Aorta (tissue), 5 donors: ENCODE data around the gene AKAP4. TPM values are rescaled to one million over a fixed set of nuclear protein-coding genes. Genes with fewer than 3 reads are reported as not detected.

ENCODE experiments used
- ATAC-seq: fragments of 200-7000 bp; cut with Tn5 transposase; one replicate; pipeline ENCODE4 v1.9.1; 2022; ENCODE audit warnings: moderate library complexity; ENCODE audit not compliant: low FRiP score
- DNase-seq, 2 donors: peaks; one replicate each; pipeline ENCODE4 v3.0.0-alpha.2; 2020
- H3K27ac ChIP-seq, 2 donors: one replicate each; pipeline ENCODE4 v1.5.1; 2013; ENCODE audit warnings: low read length in 2 of 2, mild to moderate bottlenecking in 2 of 2, moderate library complexity in 2 of 2, control low read depth in 1 of 2, inconsistent platforms in 1 of 2, low read depth in 1 of 2
- H3K27me3 ChIP-seq, 2 donors: one replicate each; pipeline ENCODE4 v1.6.1; 2013; ENCODE audit warnings: control low read depth in 1 of 2, low read length in 1 of 2, mild to moderate bottlenecking in 1 of 2, moderate library complexity in 1 of 2; ENCODE audit not compliant: insufficient read depth in 2 of 2, control insufficient read depth in 1 of 2
- H3K36me3 ChIP-seq, 2 donors: one replicate each; pipeline ENCODE4 v1.6.1; 2013; ENCODE audit warnings: control low read depth in 1 of 2, low read length in 1 of 2, mild to moderate bottlenecking in 1 of 2; ENCODE audit not compliant: insufficient read depth in 2 of 2, control insufficient read depth in 1 of 2
- H3K4me1 ChIP-seq, 2 donors: one replicate each; pipeline ENCODE4 v1.6.1; 2013; ENCODE audit warnings: low read length in 2 of 2, control low read depth in 1 of 2, mild to moderate bottlenecking in 1 of 2, moderate library complexity in 1 of 2; ENCODE audit not compliant: insufficient read depth in 2 of 2, control insufficient read depth in 1 of 2
- H3K4me3 ChIP-seq, 2 donors: one replicate each; pipeline ENCODE4 v1.5.1; 2013; ENCODE audit warnings: low read length in 2 of 2, control low read depth in 1 of 2, mild to moderate bottlenecking in 1 of 2
- H3K9me3 ChIP-seq: one replicate; pipeline ENCODE4 v1.6.1; 2013; ENCODE audit warnings: mild to moderate bottlenecking, low read length; ENCODE audit not compliant: control insufficient read depth
- WGBS, 2 donors: extraction: QIAGEN DNeasy Blood & Tissue Kit; methylation state at CpG; one replicate each; pipeline ENCODE4 v1.1.7; 2013; 5-methylcytosine and 5-hydroxymethylcytosine counted together
- intact Hi-C, 2 donors: fragments of 100-400 bp; cut with DNase I; formaldehyde crosslinking; loops; one replicate each; pipeline versions ENCODE4 v1.14.2 to v1.15.0; 2022
- long read RNA-seq, 2 donors: library from polyadenylated mRNA; unstranded; transcript quantifications; one replicate each; pipeline ENCODE4 v2.0.0, GENCODE V29; 2020 to 2021
- polyA plus RNA-seq, 2 donors: library from polyadenylated mRNA; stranded (reverse); fragments of 200-250 nt; gene quantifications; one replicate each; pipeline ENCODE4 v1.2.3, GENCODE V29; 2013
- total RNA-seq, 2 donors: library from RNA; stranded (reverse); fragmentation: NEBNext Ultra II Directional; extraction: Animal tissue kit (Norgen Biotek cat#: 25700); gene quantifications; one replicate each; pipeline ENCODE4 v1.2.1, GENCODE V29; 2021
- donor health status: healthy with polysubstance abuse.
- donor health status: Bipolar disorder and iron deficiency.
- donor health status: DM: no; HTN: no; CAD: no.
- donor health status: DM: no; HTN: no; CAD: no.
- donor health status: DM: yes; HTN: yes; CAD: no.

The AKAP4 gene, protein sequence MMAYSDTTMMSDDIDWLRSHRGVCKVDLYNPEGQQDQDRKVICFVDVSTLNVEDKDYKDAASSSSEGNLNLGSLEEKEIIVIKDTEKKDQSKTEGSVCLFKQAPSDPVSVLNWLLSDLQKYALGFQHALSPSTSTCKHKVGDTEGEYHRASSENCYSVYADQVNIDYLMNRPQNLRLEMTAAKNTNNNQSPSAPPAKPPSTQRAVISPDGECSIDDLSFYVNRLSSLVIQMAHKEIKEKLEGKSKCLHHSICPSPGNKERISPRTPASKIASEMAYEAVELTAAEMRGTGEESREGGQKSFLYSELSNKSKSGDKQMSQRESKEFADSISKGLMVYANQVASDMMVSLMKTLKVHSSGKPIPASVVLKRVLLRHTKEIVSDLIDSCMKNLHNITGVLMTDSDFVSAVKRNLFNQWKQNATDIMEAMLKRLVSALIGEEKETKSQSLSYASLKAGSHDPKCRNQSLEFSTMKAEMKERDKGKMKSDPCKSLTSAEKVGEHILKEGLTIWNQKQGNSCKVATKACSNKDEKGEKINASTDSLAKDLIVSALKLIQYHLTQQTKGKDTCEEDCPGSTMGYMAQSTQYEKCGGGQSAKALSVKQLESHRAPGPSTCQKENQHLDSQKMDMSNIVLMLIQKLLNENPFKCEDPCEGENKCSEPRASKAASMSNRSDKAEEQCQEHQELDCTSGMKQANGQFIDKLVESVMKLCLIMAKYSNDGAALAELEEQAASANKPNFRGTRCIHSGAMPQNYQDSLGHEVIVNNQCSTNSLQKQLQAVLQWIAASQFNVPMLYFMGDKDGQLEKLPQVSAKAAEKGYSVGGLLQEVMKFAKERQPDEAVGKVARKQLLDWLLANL
- not detected for total RNA-seq
- polyA plus RNA-seq, result not detected
- long read RNA-seq, donor 1, result 0 reads
- long read RNA-seq, donor 2, result 0 reads

DNA sequence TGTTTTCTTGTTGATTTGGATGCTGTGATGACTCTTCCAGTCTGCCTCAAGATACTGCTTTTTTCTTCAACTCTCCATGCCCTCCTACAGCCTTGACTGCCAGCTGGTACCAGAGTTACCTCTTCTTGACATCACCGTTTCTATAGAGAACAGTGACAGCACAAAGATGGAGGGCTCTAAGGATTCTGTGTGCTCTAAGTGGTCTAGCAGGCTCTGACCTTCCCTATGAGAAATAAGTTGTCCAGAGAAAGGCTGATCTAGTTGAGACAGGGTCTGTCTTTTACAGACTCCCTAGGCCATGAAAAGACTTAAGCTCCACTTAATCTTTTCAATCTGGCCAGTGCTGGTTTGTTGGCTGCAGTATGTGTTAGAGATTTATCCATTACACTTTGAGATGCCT lies at the start of gene AKAP4:
Gene AKAP4 (minus strand): TSS at position 101 of the 400 bp plus-strand sequence. CDS start 118 bp downstream, outside the sequence.
- Histone ChIP-seq H3K4me3 (no peak within 1 kb of the TSS), H3K4me1 (no peaks in the 10 kb centered on the region), H3K36me3 (no peaks in the 10 kb centered on the region), H3K27ac (no peak within 1 kb of the TSS), H3K9me3 (no peaks in the 10 kb centered on the region), H3K27me3 (no peaks in the 10 kb centered on the region)
- intact Hi-C loops, result no loop called here
- ATAC-seq (no peak), DNase-seq (no peak)
- WGBS, 2 donors, result 59 to 94% methylated on average over 1 of the region's 1 CpG

DNA sequence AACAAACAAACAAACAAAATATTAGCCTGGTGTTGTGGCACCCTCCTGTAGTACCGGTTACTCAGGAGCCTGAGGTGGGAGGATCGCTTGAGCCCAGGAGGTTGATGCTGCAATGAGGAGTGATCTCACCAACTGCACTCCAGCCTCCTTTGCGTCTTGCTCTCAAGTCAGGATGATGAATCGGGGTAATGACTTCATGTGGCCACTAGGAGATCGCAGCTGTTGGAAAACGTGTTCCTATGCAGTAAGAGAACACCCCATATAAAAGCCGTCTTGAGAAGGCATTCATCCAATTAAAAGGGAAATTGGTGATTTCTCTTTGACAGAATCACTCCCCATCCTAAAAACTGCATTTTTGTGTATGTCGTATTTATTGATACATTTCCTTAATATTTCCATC lies 10.7 kb upstream of the AKAP4 start:
- no peaks in the 10 kb centered on the region for H3K4me1 ChIP-seq
- no peaks in the 10 kb centered on the region for H3K36me3 ChIP-seq
- DNase-seq (no peak), ATAC-seq (no peak)
- intact Hi-C loops, result no loop called here
- H3K9me3 ChIP-seq, result no peaks in the 10 kb centered on the region
- H3K4me3 ChIP-seq, result no peak overlapping the region
- 29 to 36% methylated on average over 8 of the region's 8 CpGs for WGBS, 2 donors
- no peaks in the 10 kb centered on the region for H3K27me3 ChIP-seq
- H3K27ac ChIP-seq, result no peak overlapping the region

- Histone ChIP-seq H3K4me1 (no peaks in the 10 kb centered on the region), H3K36me3 (no peaks in the 10 kb centered on the region), H3K9me3 (no peaks in the 10 kb centered on the region), H3K4me3 (no peak overlapping the region), H3K27me3 (no peaks in the 10 kb centered on the region), H3K27ac (no peak overlapping the region)
- WGBS, 2 donors, result 70 to 76% methylated on average over 11 of the region's 11 CpGs
- DNase-seq (no peak), ATAC-seq (no peak)
- intact Hi-C loops, result no loop called here
Measured at GRCh38 chrX:50206753-50207152, 5.9 kb upstream of the AKAP4 start.

GRCh38 chrX:50204364-50204899 lies 3.6 kb upstream of the AKAP4 start, which contains the start of gene CCNB3:
TSS of gene CCNB3 (plus strand) at chrX:50204765. CDS start at chrX:50285164, 80,399 bp downstream.
- no peak within 1 kb of the TSS for H3K4me3 ChIP-seq
- ATAC-seq (peak; percentile 85), DNase-seq (peak; percentile 82 to 86)
- no peaks in the 10 kb centered on the region for H3K4me1 ChIP-seq
- H3K27me3 ChIP-seq, result no peaks in the 10 kb centered on the region
- no peak within 1 kb of the TSS for H3K27ac ChIP-seq
- 1 to 10% methylated on average over 19 of the region's 19 CpGs for WGBS, 2 donors
- intact Hi-C loops, result no loop called here
- H3K9me3 ChIP-seq, result no peaks in the 10 kb centered on the region
- no peaks in the 10 kb centered on the region for H3K36me3 ChIP-seq

GRCh38 chrX:50202539-50202938 lies 1.7 kb upstream of the AKAP4 start:
- no peaks in the 10 kb centered on the region for H3K36me3 ChIP-seq
- intact Hi-C loops, result no loop called here
- no peaks in the 10 kb centered on the region for H3K4me1 ChIP-seq
- WGBS, 2 donors, result 74 to 77% methylated on average over 3 of the region's 3 CpGs
- ATAC-seq (no peak), DNase-seq (no peak)
- no peaks in the 10 kb centered on the region for H3K9me3 ChIP-seq
- no peak overlapping the region for H3K4me3 ChIP-seq
- no peak overlapping the region for H3K27ac ChIP-seq
- no peaks in the 10 kb centered on the region for H3K27me3 ChIP-seq

- no peaks in the 10 kb centered on the region for H3K4me1 ChIP-seq
- intact Hi-C loops, result no loop called here
- no peak overlapping the region for H3K4me3 ChIP-seq
- DNase-seq (no peak), ATAC-seq (no peak)
- no peaks in the 10 kb centered on the region for H3K27me3 ChIP-seq
- H3K27ac ChIP-seq, result no peak overlapping the region
- 60 to 64% methylated on average over 4 of the region's 4 CpGs for WGBS, 2 donors
- H3K9me3 ChIP-seq, result no peaks in the 10 kb centered on the region
- no peaks in the 10 kb centered on the region for H3K36me3 ChIP-seq
Measured at GRCh38 chrX:50198348-50198747, 2.5 kb downstream of the AKAP4 start.

DNA sequence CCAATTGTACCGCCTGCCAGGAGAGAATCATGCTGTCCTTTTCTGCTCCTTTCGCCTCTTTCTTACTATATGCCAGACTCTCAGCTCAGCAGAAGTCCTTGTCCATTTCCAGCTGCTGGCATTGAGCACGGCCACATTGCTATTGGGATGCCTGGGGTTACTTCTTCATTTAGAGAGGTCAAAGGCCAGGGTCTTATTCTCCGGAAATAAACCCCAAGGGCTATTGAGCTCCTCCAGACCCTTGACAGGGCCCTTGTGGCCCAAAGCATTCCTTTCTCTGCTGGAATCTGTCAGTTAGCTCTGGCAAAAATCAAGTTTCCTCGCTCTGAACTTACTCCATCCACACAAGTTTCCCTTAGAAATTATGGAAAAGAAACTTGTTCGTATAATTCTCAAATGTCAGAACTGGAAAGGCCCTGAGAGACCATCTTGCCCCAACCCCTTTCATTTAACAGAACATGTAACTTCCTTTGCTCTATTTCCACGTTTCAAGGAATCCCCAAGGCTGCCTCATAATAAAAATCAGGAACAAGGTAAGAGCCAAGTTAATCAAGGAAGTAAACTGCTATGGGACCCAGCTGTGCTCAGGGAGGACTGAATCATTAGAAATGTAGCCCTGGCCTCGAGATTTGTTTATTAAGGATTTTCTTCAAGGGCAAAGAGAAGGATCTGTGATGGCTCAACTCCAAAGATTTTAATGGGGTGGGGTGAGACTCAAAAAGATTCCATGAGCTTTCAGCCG lies 11.8 kb downstream of the AKAP4 start:
- Histone ChIP-seq H3K27me3 (no peaks in the 10 kb centered on the region), H3K4me1 (no peaks in the 10 kb centered on the region), H3K4me3 (no peak overlapping the region), H3K9me3 (no peaks in the 10 kb centered on the region), H3K27ac (no peak overlapping the region), H3K36me3 (no peaks in the 10 kb centered on the region)
- intact Hi-C loops, result no loop called here
- 51% methylated on average over 9 of the region's 9 CpGs for WGBS, 2 donors
- no peak for DNase-seq
- no peak for ATAC-seq

DNA sequence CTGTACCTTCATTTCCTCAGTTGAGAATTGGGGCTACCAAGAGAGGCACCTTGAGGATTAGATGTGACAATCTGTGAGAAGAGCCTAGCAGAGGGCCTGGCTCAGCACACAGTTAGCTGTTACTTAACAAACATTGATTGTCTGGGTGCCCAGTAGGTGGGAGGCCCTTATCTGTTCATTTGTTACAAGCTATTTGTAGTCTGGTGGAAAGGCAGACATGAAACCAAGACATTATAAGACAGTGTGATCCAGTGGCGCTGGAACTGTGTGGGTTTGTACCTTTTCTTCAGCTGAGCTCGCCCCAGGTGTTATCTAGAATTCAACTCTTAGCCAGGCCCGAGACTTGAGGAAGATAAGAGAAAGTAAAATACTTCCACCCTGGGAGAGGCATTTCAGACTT lies 16.9 kb downstream of the AKAP4 start:
- 64 to 72% methylated on average over 3 of the region's 3 CpGs for WGBS, 2 donors
- no peaks in the 10 kb centered on the region for H3K27me3 ChIP-seq
- no peaks in the 10 kb centered on the region for H3K4me1 ChIP-seq
- no peak overlapping the region for H3K4me3 ChIP-seq
- intact Hi-C loops, result no loop called here
- no peak overlapping the region for H3K27ac ChIP-seq
- H3K36me3 ChIP-seq, result no peaks in the 10 kb centered on the region
- H3K9me3 ChIP-seq, result no peaks in the 10 kb centered on the region
- ATAC-seq (no peak), DNase-seq (no peak)
